Activated CD4-positive, alpha-beta T cell treated with anti-CD3 and anti-CD28 coated beads, Interleukin-2, amount 10 ng/mL, durations not matched to agents 24 days and 14 days (primary cell): Measurements from ENCODE around the gene TMEM120A. TPM values are rescaled to one million over a fixed set of nuclear protein-coding genes. Genes with fewer than 3 reads are reported as not detected.
"Not testable (repeated sequence)": the region's sequence is repeated elsewhere in the genome, so short reads cannot be mapped to it uniquely, and the experiment has no call there.

ENCODE experiments used
- DNase-seq: peaks from one replicate; pipeline ENCODE4 v3.0.0; 2022
- H3K27ac Mint-ChIP-seq: one replicate; pipeline ENCODE4 v1.8.0; 2022; ENCODE audit warnings: mild to moderate bottlenecking, mixed read lengths
- H3K27me3 Mint-ChIP-seq: one replicate; pipeline ENCODE4 v1.8.0; 2022; ENCODE audit warnings: mixed read lengths
- H3K36me3 Mint-ChIP-seq: one replicate; pipeline ENCODE4 v1.8.0; 2022; ENCODE audit warnings: low read depth, mild to moderate bottlenecking, mixed read lengths
- H3K4me1 Mint-ChIP-seq: one replicate; pipeline ENCODE4 v1.8.0; 2021; ENCODE audit warnings: mixed read lengths
- H3K4me3 Mint-ChIP-seq: one replicate; pipeline ENCODE4 v1.8.0; 2022; ENCODE audit warnings: mild to moderate bottlenecking, moderate library complexity, mixed read lengths
- H3K9me3 Mint-ChIP-seq: one replicate; pipeline ENCODE4 v1.8.0; 2021; ENCODE audit warnings: mixed read lengths
- intact Hi-C: fragments of 100-400 bp; cut with micrococcal nuclease; formaldehyde crosslinking; loops from one replicate; pipeline ENCODE4 v1.15.1; 2023
- total RNA-seq: library from RNA; stranded (reverse); gene quantifications from 2 replicates; pipeline ENCODE4 v1.2.3, GENCODE V29; 2022

The TMEM120A gene
- total RNA-seq, 1 donor from 2014 or later: 36.1 TPM

DNA sequence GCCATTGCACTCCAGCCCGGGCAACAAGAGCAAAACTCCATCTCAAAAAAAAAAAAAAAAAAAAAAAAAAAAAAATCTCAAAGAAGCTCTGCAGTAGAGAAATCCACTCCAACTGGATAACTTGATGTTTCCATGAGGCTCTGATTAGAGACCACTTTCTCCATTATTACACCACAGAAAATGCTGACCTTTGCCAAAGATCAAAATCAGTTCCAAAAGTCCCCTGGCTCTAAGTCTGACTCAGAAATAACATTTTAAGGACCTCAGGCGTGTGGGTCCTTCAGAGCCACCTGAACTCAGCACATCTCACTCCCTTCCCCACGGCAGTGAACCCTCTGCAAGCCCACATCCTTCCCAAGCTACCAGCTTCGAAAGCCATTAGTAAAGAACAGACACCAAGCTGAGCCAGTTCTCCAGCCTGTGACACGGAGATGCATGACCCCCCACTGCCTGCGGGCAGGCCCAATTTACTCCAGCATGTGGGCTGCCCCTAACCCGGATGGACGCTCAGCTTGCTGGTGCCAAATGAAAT, 13.8 kb upstream of the TMEM120A start:
- peak; percentile 76 for DNase-seq
- intact Hi-C loops: loop anchor here (2.0 kb wide), 3 partner anchors 39 to 137 kb away; partner anchors contain the start of genes POR and STYXL1
- Mint-ChIP-seq H3K4me3 (peak overlapping the region; percentile 62), H3K9me3 (no peaks in the 10 kb centered on the region), H3K27ac (peak overlapping the region; percentile 87), H3K27me3 (no peaks in the 10 kb centered on the region), H3K36me3 (peaks cover 42% of the 10 kb centered on the region), H3K4me1 (peaks cover 40% of the 10 kb centered on the region)

DNA sequence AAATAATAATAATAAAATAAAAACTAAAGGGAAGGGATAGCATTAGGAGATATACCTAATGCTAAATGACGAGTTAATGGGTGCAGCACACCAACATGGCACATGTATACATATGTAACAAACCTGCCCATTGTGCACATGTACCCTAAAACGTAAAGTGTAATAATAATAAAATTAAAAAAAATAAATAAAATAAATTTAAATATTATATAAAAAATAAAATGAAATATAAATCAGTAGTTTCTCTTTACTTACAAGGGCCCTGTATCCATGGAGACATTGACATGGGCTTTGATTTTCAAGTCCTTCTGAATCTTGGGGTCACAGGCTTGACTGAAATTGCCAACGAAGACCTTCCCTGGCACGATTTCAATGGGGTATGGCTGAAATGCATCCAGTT, 10.6 kb upstream of the TMEM120A start:
- Mint-ChIP-seq H3K4me1 (peaks cover 26% of the 10 kb centered on the region), H3K36me3 (peaks cover 33% of the 10 kb centered on the region)
- H3K4me3 Mint-ChIP-seq, intact Hi-C loops, H3K27ac Mint-ChIP-seq, DNase-seq, H3K27me3 Mint-ChIP-seq, H3K9me3 Mint-ChIP-seq: not testable (repeated sequence)

DNA sequence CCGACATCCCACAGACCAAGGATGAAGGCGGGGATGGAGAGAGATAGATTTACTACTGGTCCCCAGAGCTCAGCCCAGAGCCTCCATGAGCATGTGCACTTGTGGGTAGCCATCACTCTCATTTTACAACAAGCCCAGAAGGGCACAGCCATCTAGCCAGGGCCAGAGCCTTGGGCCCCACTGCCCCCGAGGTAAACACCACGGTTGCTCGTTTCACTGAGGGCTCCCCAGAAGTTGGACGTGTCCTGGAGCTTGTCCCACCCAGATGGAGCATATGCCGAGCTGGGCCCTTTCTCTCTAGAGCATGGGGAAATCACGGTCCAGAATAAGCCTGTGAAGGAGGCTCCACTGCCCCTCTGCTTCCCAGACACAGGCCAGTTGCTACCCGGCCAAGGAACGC, 9.0 kb upstream of the TMEM120A start:
- DNase-seq: no peak
- Mint-ChIP-seq H3K9me3 (no peaks in the 10 kb centered on the region), H3K27me3 (no peaks in the 10 kb centered on the region), H3K27ac (no peak overlapping the region), H3K4me3 (no peak overlapping the region), H3K36me3 (peaks cover 37% of the 10 kb centered on the region), H3K4me1 (peaks cover 14% of the 10 kb centered on the region)
- intact Hi-C loops: no loop called here

DNA sequence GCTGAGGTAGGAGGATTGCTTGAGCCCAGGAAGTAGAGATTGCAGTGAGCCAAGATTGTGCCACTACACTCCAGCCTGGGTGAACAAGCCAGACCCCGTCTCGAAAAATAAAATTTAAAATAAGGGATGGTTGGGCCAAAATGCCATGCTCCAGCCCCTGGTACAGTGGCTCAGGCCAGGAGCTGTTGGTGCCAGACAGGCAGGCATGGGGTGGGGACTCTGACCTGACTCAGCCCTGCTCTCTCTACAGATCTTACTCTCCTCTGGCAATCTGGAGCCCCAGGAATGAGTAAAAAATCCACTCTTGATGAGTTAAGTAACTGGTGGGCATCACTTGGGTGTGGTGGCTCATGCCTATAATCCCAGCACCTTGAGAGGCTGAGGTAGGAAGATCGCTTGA, 8.4 kb upstream of the TMEM120A start:
- no peak for DNase-seq
- peaks cover 35% of the 10 kb centered on the region for H3K36me3 Mint-ChIP-seq
- no peak overlapping the region for H3K4me3 Mint-ChIP-seq
- H3K9me3 Mint-ChIP-seq: no peaks in the 10 kb centered on the region
- intact Hi-C loops: no loop called here
- H3K27me3 Mint-ChIP-seq: no peaks in the 10 kb centered on the region
- no peak overlapping the region for H3K27ac Mint-ChIP-seq
- H3K4me1 Mint-ChIP-seq: peaks cover 11% of the 10 kb centered on the region

DNA sequence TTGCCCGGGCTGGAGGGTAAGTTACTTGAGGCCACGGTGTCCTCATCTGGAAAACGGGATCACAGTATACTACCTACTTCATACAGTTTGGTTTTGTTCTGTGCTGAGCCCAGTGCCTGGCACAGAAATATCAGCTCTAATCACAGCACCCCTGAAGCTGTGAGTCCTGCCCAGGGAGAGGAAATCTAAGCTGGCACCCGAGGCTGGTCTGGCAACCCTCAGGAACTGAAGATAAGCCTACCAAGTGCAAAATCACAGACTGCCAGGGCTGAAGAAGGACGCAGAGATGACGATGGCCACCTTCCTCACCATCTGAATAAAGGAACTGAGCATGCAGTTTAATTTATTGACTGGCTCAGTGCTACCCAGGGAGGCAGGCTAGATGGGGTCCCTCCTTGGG, 7.7 kb upstream of the TMEM120A start:
- peaks cover 39% of the 10 kb centered on the region for H3K36me3 Mint-ChIP-seq
- no peaks in the 10 kb centered on the region for H3K9me3 Mint-ChIP-seq
- DNase-seq: no peak
- H3K4me1 Mint-ChIP-seq: peaks cover 14% of the 10 kb centered on the region
- no peak overlapping the region for H3K4me3 Mint-ChIP-seq
- intact Hi-C loops: no loop called here
- H3K27ac Mint-ChIP-seq: no peak overlapping the region
- no peaks in the 10 kb centered on the region for H3K27me3 Mint-ChIP-seq

DNA sequence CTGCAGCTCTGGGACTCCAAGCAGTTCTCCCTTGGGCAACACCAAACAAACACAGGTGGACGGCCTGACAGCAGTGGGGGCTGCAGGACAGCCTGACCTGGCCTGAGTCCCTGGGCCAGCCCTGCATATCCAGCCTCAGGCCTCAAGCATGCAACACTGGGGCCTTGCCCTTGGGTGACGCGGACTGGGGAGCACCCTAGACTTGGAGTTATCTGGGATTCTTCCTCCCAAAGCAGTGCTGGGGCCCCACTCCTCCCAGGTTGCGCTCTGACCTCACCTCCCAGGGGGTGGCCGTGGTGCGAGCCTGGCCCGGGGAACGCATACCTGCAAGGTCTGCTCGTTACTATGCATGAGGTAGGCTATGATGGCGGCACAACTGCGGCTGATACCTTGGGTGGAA, 6.2 kb upstream of the TMEM120A start:
- H3K9me3 Mint-ChIP-seq: no peaks in the 10 kb centered on the region
- peaks cover 17% of the 10 kb centered on the region for H3K4me1 Mint-ChIP-seq
- intact Hi-C loops: no loop called here
- no peak overlapping the region for H3K4me3 Mint-ChIP-seq
- no peak overlapping the region for H3K27ac Mint-ChIP-seq
- no peaks in the 10 kb centered on the region for H3K27me3 Mint-ChIP-seq
- H3K36me3 Mint-ChIP-seq: peaks cover 45% of the 10 kb centered on the region
- no peak for DNase-seq

DNA sequence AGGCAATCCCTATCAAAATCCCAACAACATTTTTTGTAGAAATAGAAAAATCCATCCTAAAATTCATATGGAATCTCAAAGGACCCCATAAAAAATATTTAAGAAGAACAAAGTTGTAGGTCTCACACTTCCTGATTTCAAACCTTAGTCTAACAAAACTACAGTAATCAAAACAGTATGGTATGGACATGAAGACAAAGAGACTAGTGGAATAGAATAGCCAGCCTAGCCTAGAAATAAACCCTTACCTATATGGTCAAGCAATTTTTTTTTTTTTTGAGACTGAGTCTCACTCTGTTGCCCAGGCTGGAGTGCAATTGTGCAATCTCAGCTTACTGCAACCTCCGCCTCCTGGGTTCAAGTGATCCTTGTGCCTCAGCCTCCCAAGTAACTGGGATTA, 3.6 kb upstream of the TMEM120A start:
- no peak for DNase-seq
- peaks cover 32% of the 10 kb centered on the region for H3K36me3 Mint-ChIP-seq
- H3K27ac Mint-ChIP-seq: no peak overlapping the region
- intact Hi-C loops: no loop called here
- H3K9me3 Mint-ChIP-seq: no peaks in the 10 kb centered on the region
- H3K27me3 Mint-ChIP-seq: no peaks in the 10 kb centered on the region
- H3K4me1 Mint-ChIP-seq: peaks cover 22% of the 10 kb centered on the region
- no peak overlapping the region for H3K4me3 Mint-ChIP-seq

DNA sequence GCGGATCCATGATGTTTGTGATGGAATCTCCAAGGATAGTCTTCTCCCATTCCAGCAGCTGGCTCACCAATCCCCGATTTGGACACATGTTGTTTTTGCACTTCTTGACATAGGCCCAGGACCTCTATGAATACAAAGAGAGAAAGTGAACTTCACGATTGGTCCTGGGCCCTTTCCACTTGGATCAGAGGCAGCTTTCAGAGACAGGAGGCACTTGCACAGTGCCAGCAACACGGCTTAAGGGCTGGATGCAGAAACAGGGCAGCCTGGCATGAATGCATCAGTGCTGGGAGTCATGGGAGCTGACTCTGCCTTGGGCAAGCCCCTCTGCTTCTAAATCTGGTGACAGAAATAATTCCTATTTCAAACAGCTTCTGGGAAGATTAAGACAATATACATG, 2.1 kb upstream of the TMEM120A start:
- peaks cover 25% of the 10 kb centered on the region for H3K36me3 Mint-ChIP-seq
- H3K9me3 Mint-ChIP-seq: no peaks in the 10 kb centered on the region
- no peak overlapping the region for H3K27ac Mint-ChIP-seq
- no peak for DNase-seq
- H3K4me1 Mint-ChIP-seq: peaks cover 24% of the 10 kb centered on the region
- H3K4me3 Mint-ChIP-seq: no peak overlapping the region
- H3K27me3 Mint-ChIP-seq: no peaks in the 10 kb centered on the region
- intact Hi-C loops: no loop called here

DNA sequence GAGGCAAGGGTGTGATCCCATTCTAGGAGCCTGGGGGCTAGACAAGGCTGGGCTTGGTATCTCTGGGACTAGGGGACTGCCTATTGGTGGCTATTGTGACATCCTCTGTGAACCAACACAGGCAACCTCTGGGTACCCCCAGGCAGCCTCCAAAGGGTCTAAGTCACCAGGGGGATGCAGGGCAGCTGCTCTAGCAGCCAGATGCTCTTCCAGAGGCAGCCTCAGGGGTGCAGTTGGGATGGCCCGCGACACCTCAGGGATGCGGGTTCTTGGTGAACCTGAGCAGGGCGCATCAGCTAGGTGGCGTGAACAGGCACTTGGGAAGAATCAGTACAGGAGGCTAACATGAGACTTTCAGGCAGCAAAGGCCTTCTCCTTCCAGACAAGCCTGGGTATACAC, 1.6 kb upstream of the TMEM120A start:
- H3K27ac Mint-ChIP-seq: no peak overlapping the region
- intact Hi-C loops: loop anchor here (2.0 kb wide), 1 partner anchor 53 kb away; the partner anchor contains the start of gene MDH2
- peak overlapping the region; percentile 12 for H3K4me3 Mint-ChIP-seq
- peaks cover 26% of the 10 kb centered on the region for H3K4me1 Mint-ChIP-seq
- no peak for DNase-seq
- H3K36me3 Mint-ChIP-seq: peaks cover 24% of the 10 kb centered on the region
- no peaks in the 10 kb centered on the region for H3K27me3 Mint-ChIP-seq
- no peaks in the 10 kb centered on the region for H3K9me3 Mint-ChIP-seq

DNA sequence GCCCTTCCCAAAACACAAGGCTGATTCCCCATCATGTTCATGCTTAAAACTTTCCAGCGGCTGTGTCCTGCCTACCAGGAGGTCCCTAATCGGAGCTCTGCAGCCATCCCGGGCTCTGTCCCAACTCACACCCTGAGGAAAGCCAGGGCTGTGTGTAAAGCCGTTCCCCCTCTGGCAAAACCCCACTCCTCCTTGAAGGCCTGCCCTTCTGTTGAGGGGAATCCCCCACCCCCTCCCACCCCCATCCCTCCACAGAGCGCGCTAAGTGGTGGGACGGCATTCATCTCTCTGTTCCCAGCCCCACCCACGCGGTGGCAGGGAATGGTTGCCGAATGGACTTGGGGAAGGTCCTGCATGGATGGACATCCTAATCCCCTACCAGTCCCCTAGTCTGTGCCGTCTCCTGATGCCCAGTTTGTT, 667 bp upstream of the TMEM120A start:
- Mint-ChIP-seq H3K4me3 (peak overlapping the region; percentile 81), H3K27ac (no peak overlapping the region), H3K36me3 (peaks cover 26% of the 10 kb centered on the region), H3K4me1 (peaks cover 32% of the 10 kb centered on the region), H3K27me3 (no peaks in the 10 kb centered on the region), H3K9me3 (no peaks in the 10 kb centered on the region)
- intact Hi-C loops: loop anchor here (2.0 kb wide), 1 partner anchor 54 kb away; the partner anchor contains the start of gene MDH2
- DNase-seq: no peak

DNA sequence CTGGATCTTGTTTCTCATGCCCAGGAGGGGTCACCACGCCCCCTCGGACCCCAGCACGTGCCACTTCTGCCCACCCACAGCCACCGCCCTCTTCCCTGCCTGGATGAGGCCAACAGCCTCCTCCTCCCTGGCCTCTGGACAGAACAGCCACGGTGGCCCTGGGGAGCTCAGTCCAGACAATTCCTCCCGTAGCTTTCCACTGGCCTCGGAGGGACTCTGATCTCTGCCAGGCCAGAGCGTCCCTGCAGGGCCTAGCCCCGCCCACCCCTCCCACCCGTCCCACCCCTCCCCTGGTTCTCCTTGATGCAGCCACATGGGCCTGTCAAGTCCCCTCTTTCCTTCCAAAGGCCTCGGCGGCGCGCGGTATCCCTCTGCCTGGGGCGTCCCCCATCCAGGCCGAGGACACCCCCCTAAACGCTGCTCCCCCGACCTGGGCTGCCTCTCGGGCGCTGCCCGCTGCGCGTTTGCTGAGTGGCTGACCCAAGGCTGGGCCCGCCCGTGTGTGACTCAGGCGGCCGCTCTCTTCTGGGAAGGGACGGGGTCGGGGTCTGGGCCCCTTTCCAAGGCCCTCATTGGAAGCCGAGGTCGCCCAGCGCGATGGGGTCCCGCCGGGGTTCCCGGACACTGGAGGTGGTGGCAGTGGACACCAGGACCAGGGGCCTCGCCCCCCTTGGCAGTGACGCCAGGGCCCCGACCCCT, 557 bp downstream of the TMEM120A start:
- Mint-ChIP-seq H3K4me1 (peaks cover 36% of the 10 kb centered on the region), H3K4me3 (peak overlapping the region; percentile 81), H3K36me3 (peaks cover 23% of the 10 kb centered on the region), H3K27me3 (no peaks in the 10 kb centered on the region), H3K27ac (peak overlapping the region; percentile 41), H3K9me3 (no peaks in the 10 kb centered on the region)
- DNase-seq: peak; percentile 76
- intact Hi-C loops: loop anchor here (1.0 to 5.0 kb wide), 4 partner anchors 15 to 117 kb away; partner anchors contain the start of genes MDH2, POR and RHBDD2

DNA sequence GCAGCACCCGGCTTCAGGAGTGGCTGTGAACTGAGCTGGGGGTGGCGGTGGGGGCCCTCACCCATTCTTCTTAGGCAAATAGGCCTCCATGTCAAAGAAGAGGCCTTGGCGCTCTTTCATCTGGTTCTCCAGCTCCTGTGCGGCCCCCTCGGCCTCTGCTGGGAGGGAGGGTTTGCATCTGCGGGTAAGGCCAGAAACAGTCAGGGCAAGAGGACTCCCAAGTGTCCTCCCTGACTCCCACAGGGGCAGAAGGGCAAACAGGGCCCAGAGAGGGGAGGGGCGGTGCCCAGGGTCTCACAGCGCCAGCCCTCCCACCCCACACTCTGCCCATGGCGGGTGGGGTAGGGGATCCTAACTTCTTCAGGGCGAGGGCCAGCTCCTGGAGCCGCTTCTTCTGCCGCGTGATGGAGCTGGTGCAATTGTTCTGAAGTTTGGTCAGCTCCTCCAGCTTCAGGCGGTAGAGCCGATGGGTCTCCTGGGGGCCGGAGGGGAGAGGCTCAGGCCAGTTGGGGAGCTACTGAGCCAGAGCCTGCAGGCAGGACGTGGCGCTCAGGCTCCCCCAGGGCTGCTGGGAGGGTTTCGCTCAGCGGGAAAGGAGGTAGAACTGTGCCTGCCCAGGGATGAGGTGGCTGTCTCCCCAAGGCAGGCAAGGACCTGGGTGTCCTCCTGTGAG, 2.2 kb downstream of the TMEM120A start:
- H3K4me1 Mint-ChIP-seq: peaks cover 27% of the 10 kb centered on the region
- no peaks in the 10 kb centered on the region for H3K9me3 Mint-ChIP-seq
- intact Hi-C loops: loop anchor here (5.0 kb wide), 1 partner anchor 115 kb away; the partner anchor contains the start of gene RHBDD2
- DNase-seq: no peak
- H3K27me3 Mint-ChIP-seq: no peaks in the 10 kb centered on the region
- H3K36me3 Mint-ChIP-seq: peaks cover 17% of the 10 kb centered on the region
- H3K4me3 Mint-ChIP-seq: no peak overlapping the region
- H3K27ac Mint-ChIP-seq: no peak overlapping the region

DNA sequence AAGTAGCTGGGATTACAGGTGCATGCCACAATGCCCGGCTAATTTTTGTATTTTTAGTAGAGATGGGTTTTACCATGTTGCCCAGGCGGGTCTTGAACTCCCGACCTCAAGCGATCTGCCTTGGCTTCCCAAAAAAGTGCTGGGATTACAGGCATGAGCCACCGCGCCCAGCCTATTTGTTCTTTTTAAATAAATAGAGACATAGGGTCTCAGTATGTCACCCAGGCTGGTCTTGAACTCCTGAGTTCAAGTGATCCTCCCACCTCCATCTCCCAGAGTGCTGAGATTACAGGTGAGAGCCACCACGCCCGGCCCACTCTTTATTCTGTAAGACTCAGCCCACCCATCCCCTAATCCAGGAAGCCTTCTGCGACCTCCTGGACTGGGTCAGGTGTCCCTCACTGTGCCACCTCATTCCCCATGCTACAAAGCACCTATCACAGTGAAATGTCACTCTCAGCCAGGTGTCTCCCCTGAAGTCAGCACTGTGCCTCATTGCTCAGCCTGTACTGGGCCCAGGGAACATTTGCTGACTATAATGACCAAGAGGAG, 2.8 kb downstream of the TMEM120A start:
- DNase-seq: no peak
- Mint-ChIP-seq H3K4me3 (no peak overlapping the region), H3K27ac (no peak overlapping the region), H3K27me3 (no peaks in the 10 kb centered on the region), H3K9me3 (no peaks in the 10 kb centered on the region), H3K4me1 (peaks cover 22% of the 10 kb centered on the region), H3K36me3 (peaks cover 17% of the 10 kb centered on the region)
- intact Hi-C loops: loop anchor here (5.0 kb wide), 1 partner anchor 114 kb away; the partner anchor contains the start of gene RHBDD2
